GM19372 (cell line): ENCODE measurements around the gene RAB11A.
A peak's percentile ranks its signal among the peaks of the same experiment; 100 is the strongest.

Source experiments
- ATAC-seq: cut with Tn5 transposase; IDR thresholded peaks from one replicate; pipeline ENCODE4 v1.9.1; 2021; ENCODE audit warnings: mild to moderate bottlenecking, low read depth, moderate library complexity; ENCODE audit not compliant: unreplicated experiment

The RAB11A gene

DNA sequence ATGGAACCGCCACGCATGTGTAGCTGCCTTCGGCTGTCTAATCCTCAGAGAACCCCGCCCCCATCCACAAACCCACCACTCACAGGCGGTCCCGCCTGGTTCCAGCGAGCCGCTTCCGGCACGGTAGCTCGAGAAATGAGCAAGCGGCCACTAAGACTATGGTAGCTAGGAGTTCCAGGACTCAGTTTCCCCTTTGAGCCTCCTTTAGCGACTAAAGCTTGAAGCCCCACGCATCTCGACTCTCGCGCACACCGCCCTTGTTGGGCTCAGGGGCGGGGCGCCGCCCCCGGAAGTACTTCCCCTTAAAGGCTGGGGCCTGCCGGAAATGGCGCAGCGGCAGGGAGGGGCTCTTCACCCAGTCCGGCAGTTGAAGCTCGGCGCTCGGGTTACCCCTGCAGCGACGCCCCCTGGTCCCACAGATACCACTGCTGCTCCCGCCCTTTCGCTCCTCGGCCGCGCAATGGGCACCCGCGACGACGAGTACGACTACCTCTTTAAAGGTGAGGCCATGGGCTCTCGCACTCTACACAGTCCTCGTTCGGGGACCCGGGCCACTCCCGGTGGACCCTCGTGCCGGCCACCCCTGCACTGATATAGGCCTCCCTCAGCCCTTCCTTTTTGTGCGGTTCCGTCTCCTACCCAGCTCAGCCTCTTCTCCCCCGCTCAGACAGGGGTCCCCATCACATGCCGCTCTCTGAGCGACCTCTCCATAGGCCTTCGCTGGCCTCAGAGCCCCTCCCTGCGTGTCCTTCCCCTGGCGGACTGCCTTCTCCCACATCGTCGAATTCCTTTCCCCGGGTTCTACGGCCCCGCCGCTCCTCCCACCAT, at the start of gene RAB11A:
Gene RAB11A, plus strand, starts transcription at position 366 of the 828 bp plus-strand sequence. Its CDS starts 95 bp downstream, at position 461.
- ATAC-seq, result peak; percentile 84

DNA sequence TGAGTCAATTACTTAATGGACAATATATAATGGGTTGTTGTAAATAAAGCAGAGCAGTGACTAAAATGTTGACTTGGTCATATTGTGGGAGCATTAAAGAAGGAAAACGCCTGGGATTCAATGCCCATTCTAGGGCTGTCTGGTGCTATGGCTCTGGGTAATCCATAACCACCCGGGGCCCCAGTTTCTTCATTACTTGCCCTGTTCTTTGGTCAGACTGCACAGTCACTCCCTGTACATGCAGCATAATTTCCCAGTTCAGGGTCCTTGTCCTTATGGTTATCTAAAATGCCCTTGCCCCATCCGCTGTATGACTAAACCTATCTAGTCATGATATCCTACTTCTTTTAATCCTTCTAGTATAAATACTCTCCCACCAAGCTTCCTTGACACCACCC, 49.7 kb upstream of the RAB11A start:
- no peak for ATAC-seq

DNA sequence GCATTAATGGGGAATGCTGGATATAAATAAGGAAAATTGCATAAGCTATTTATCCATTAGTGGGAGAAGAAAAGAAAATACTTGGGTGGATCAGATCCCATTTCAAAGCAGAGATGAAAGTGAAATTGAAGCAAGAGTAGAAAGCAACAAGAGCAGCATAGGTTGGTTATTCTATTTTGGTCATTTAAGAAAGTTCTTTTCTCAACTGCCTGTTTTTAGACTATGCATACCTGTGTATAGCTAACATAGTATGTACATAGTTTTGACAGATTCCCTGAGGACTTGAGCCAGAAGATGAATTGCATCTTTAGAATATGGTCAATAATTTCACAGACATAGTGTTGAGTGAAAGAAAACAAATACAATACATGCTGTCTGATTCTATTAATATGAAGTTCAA, 48.2 kb upstream of the RAB11A start:
- ATAC-seq, result no peak

DNA sequence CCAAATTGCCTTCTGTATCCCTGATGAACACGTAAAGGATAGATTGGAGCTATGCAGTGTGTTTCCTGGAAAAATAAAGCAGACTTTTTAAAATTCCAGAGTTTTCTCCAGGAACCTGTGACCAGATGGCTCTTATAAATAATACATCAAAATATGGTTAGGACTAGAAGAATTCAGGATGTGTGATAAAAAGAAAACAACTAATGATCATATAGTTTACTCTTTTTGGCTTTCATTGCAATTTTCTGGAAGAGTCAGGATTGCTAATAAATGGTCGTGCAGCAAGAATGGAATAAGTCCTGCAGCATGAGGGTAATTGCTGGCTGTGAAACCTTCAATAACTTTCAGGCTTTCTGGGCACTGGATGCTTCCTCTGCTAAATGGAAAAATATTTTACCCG, 47.0 kb upstream of the RAB11A start:
- no peak for ATAC-seq

DNA sequence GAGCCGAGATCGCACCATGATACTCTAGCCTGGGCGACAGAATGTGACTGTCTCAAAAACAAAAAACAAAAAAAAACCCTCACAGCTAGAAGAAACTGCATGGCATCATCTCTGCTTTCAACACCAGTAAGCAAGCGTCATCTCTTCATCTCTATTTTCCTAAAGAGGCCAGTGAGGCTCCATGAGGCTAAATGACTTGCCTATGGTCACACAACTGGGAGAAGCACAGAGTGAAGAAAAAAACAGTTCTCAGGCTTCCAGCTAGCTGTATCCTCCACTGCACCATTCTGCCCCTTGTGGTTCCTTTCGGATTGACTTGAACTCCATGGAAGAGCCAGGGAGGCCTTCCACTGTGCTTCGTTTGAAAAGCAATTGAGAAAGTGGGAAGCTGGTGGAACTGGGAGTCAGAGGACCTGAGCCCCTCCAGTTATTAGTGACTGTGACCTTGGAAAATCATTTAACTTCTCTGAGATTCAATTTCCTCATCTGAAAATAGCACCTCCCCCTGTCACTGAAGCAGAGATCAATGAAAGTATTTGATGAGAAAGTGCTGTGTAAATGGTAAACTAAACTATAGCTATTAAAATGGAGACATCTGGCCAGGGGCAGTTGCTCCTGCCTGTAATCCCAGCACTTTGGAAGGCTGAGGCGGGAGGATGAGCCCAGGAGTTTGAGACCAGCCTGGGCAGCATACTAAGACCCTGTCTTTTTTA, 45.1 kb upstream of the RAB11A start:
- no peak for ATAC-seq

DNA sequence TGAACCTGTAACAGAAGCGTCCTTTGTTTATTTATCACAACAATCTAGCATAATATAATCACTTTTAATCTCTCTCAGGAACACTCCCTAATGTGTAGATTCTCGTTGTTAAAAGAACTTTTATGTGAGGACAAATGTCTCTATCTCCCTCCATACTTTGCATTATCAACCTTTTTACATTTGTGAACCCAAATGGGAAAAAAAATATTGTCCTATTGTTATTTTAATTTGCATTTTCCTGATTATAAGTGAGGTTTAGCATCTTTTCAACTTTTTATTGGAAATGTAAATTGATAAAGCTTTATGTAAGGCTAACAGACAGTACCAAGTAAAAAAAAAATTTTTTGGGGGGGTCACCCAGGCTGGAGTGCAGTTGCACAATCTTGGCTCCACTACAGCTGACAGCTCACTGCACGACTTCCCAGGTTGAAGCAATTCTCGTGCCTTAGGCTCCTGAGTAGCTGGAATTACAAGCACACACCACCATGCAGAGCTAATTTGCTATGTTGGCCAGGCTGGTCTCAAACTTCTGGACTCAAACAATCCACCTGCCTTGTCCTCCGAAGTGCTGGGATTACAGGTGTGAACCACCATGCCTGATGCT, 44.2 kb upstream of the RAB11A start:
- no peak for ATAC-seq

DNA sequence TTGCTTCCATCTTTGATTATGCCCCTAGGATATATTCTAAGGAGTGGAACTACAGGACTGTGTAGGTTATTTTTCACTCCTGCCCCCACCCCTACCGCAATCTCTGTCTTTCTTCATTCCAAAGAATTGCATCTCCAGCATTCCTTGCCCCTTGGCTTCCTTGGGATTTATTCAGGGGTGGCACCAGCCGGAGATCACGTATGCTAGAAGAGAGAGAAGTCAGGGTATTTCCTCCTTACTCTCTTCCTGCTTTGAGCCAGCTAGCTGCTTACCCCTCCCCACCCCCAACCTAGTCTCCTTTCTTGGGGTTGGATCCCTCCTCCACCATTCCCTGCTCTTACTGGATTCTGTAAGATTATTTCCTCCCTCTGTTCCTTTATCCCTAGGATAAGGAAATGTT, 42.2 kb upstream of the RAB11A start:
- ATAC-seq, result no peak

DNA sequence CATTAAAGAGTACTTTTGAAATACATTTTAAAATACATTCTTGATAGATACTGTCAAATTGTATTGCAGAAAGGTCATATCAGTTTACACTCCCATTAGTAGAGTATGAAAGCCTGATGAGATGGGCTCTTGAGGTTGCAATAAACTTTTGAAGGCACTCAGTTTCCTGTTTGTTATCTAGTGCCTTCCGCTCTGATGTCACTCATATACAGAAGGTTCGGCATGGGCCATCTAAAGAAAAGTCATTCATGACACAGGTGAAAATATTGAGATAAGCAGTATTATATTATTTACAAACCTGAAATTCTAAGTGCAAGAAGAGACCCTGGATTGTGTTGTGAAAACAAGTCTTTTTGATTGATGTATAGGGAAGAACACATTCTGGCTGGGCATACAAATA, 40.7 kb upstream of the RAB11A start:
- ATAC-seq, result no peak

DNA sequence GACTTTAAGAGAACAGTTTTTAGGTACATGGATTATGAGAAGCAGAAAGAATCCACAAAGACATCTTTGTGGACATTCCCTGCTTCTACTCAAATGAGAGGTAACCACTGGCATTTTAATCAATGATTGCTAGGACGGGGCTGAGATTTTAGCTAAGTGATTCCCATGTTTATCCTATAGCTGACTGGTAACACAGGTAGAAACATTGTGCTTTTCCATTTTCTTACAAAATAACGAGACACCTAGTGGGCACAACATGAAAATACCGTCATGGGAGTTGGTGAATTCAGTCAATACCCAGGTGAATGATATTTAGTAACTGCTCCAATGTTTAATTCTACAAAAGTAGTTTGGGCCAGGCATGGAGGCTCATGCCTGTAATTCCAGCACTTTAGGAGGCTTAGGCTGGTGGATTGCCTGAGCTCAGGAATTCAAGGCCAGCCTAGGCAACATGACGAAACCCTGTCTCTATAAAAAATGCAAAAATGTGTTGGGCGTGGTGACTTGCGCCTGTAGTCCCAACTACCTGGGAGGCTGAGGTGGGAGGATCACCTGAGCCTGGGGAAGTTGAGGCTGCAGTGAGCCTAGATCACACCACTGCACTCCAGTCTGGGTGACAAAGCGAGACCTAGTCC, 40.0 kb upstream of the RAB11A start:
- ATAC-seq, result no peak

DNA sequence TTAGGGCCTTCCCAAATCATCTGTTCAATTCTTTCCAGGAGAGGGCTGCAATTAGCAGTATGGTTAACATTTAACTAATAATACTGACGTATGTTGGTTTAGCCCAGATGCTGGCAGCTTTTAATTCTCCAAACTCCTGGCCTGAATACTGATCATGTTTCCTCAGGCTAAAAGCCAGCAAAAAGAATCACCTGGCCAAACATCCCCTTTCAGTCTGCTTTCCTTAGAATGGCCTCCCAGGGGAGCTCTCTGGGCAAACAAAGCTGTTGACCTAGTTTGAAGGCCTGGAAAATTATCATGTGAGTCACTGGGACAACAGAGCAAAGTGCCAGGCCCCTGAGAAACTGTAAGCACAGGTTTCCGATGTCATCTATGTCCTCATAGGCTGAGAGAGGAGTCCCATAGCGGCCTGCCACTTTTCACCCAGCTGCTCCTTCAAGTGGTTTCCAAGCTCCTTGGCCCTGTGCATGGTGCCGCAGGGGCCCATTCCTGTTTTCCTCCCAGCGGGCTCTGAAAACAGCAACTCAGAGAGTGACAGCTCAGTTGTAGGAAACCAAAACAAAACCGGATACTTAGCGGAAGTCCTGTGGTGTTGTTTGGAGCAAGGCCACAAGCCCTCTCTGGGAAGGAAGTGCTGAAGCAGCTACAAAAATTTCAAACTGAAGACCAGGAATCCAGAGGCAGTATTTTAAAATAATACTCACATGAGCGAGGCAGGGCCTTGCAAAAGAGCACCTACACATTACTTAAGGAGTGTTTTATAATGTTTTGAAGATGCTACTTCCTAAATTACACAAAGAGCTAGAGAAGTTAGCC, 36.5 kb upstream of the RAB11A start:
- no peak for ATAC-seq

DNA sequence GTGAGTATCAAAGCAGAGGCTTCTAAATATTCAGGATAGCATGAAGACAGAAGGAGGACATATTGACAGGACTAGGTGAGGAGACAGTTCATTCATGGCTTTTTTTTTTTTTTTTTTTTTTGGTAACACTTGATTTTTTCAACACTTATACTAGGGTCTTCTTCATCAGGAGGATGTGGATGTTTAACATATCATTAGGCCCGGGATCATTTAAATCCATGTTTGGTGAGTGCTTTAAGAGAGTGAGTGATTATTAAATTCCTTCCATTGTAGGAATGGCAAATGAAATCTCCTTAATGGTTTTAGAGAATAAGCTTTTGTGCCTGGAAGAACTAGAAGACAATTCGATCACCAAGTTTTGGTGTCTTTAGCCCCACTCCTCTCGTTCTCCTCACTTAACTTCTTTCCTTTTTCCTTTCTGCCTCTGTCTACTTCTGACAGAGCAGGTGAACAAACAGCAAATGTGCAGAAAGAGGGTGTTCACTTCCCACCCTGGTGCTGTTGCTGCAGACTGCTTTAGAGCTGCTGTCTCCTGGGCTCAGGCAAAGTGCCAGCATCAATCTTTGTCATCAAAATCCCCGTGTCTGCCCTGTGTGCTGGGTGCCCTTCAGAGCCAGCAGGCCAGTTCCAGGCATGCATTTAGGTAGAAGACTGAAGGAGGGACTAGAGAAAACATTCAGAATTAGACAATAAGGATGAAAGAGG, 35.6 kb upstream of the RAB11A start:
- no peak for ATAC-seq

DNA sequence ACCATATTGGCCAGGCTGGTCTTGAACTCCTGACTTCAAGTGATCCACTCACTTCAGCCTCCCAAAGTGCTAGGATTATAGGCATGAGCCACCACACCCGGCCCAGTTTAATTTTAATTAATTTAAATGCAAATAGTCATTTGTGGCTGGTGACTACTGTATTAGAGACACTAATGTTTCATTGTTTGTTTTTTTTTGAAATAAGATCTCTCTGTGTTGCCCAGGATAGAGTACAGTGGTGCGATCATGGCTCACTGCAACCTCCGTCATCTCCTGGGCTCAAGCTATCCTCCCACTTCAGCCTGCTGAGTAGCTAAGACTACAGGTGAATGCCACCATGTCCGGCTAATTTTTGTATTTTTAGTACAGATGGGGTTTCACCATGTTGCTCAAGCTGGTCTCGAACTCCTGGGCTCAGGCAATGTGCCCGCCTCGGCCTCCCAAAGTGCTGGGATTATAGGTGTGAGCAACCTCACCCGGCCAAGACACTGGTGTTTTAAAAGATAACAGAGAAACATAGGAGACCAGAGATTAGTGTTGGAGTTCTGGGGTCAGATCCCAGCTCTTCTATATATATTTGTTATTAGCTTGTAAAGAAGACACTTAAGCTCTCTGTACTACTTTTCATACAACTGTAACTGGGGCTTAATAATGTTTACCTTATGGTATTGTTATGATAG, 34.5 kb upstream of the RAB11A start:
- ATAC-seq, result no peak

DNA sequence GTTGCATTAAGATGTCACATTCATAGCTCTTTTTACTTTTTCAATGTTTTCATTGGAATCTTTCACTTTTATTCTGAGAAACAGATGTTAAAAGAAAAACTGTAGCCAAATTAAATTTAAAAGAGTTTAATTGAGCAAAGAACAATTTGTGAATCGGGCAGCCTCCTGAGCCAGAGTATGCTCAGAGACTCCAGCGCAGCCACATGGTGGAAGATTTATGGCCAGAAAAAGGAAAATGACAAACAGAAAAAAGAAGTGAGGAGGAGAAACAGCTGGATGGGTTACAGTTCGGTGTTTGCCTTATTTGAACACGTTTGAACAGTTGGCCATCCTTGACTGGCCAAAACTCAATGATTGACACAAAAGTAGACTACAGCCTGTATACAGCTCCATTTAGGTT, 33.8 kb upstream of the RAB11A start:
- ATAC-seq, result no peak

DNA sequence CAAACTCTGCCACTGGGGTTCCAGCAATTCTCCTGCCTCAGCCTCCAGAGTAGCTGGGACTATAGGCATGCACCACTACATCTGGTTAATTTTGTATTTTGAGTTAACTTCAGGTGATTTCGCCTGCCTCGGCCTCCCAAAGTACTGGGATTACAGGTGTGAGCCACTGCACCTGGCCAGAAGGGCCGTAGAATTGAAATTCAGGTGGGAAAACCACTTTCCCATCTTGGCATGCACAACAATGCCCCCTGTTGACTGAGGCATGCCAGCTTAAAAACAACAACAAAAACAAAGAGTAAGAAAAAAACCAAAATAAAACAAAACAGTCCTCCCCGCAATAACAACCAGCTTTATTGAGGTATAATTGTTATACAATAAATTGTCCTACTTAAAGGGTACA, 32.6 kb upstream of the RAB11A start:
- ATAC-seq, result no peak

DNA sequence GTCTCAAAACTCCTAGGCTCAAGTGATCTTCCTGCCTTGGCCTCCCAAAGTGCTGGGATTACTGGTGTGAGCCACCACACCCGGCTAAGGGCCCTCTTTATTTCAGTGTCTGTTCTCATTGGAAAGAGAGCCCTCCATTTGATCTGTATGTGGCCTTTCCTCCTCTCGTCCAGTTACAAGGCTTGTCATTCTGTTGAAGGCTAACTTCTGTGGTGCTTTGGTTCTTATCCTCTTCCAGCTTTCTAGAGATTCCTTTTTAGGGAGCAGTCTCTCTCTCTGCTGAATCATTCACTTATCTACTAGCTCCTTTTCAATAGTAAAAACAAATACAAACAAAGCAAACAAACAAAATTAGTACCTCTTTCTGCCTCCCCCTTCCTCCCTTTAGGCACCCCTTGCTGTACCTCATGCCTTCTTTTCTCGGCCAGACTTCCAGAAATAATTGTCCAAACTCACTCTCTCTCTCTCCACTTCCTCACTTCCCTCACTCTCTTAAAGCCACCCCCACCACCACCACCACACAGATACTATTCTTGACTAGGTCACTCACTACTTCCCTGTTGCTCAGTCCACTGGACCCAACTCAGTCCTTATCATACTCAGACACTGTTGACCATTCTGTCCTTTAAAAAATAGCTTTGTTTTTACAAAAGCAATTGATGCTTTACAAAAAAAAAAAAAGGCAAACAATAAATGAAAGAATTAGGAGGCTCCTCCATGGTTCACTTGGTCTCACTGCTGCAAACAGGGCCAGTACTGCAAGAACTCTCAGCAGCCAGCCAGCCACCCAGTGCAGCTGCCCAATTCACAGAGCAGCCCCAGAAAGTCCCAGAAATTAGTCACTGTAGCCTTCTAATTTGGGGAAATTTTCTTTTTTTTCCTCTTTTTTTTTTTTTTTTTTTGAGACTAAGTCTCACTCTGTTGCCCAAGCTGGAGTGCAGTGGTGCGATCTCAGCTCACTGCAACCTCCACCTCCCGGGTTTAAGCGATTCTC, 31.7 kb upstream of the RAB11A start:
- no peak for ATAC-seq

DNA sequence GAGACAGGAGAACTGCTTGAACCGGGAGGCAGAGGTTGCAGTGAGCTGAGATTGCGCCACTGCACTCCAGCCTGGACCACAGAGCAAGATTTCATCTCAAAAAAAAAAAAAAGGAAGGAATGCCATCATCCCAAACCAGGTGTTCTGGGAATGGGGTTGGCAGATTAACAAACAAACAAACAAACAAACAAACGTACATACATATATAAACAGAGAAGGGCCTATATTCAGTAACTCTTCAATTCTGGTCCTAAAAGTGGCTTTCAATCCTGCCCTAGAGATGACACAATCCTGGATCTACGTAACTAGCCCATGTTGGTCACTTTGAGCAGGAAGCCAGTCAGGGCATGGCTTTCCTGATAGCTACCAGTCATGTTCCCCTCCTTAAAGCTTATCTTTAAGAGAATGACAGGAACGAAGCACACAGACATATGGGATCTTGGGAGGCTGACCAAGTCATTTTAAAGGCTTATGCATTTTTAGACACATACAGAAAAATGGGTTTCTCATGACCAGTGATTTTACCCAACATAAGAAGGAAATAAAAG, 29.9 kb upstream of the RAB11A start:
- no peak for ATAC-seq

DNA sequence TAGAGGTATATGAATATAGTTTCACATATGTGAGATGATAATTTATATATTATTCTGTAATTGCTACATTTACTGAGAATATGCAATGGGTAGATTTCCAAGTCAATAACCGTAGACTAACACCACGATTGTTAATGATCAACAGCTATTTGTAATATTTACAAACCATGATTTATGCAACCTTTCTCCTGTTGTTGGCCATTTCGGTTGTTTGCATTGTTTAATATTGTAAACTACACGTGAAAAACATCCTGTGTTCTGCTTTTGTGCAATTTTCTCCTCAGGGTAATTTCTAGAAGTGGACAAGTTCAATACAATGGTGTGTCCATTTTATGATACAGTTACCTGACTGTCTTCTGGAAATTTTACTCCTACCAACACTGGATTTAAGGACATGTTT, 29.3 kb upstream of the RAB11A start:
- no peak for ATAC-seq
